G401.6 (cell line): Measurements from ENCODE around the gene CA4.
"Not testable (repeated sequence)": the region's sequence is repeated elsewhere in the genome, so short reads cannot be mapped to it uniquely, and the experiment has no call there.

Experiments
- FAIRE-seq: peaks from 2 replicates; lab custom pipeline; 2012; peaks lifted over from hg19 to GRCh38; lab: Jason Lieb, UNC

Gene CA4

GRCh38 chr17:60149691-60150582 is at the start of gene CA4:
Gene CA4 (plus strand): TSS chr17:60149973. CDS start chr17:60150035, 62 bp downstream.
- FAIRE-seq, result no peak

GRCh38 chr17:60100577-60100976 is 49.2 kb upstream of the CA4 start:
- not testable (repeated sequence) for FAIRE-seq

DNA sequence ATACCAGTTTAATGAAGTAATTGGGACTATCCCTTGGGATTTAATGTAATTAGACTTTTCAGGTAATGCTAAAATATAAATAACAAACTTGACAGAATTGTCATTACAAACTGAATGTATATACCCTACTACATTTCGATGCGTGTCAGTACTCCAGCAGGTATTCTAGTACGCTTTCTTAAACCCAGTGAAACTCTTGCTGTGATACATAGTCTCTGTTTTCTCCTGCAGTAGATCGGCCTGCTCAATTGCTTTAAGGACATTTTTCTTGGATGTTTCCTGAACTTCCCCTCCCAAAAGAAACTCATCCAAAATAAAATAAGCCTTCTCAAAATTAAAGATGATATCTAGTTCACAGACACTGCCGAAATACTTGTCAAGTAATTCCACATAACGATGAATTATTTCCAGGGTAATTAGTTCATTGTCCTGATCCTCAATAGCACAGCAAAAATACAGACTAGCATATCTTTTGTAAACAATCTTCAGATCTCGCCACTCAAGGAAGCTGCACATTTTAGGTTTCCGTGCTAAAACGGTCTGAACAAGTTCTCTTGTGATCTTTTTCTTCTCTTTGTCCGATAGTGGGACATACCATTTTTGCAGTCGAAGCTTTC is 47.6 kb upstream of the CA4 start:
- FAIRE-seq, result not testable (repeated sequence)

DNA sequence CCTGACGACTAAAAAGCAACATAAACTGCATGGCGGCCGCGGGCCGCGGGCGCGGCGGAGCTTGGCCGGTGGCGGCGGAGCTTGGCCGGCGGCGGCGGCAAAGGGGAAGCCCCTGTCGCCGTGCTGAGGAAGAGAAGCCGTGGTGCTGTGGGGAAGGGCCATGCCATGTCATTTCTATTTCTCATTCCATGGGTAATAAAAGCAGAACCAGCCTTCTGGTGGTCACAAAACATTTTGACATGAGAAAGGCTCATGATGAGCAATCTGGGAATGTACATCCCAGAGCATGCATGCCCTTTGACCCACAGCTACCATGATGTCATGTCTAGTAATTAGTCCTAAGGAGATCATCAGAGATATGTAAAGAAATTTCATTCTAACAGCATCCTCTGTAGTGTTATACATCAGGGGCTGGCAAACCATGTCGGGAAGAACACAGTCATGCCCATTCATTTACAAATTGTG is 47.1 kb upstream of the CA4 start:
- FAIRE-seq, result no peak

GRCh38 chr17:60103957-60104356 is 45.8 kb upstream of the CA4 start:
- FAIRE-seq, result no peak

GRCh38 chr17:60106340-60107059 is 43.3 kb upstream of the CA4 start:
- FAIRE-seq, result no peak

DNA sequence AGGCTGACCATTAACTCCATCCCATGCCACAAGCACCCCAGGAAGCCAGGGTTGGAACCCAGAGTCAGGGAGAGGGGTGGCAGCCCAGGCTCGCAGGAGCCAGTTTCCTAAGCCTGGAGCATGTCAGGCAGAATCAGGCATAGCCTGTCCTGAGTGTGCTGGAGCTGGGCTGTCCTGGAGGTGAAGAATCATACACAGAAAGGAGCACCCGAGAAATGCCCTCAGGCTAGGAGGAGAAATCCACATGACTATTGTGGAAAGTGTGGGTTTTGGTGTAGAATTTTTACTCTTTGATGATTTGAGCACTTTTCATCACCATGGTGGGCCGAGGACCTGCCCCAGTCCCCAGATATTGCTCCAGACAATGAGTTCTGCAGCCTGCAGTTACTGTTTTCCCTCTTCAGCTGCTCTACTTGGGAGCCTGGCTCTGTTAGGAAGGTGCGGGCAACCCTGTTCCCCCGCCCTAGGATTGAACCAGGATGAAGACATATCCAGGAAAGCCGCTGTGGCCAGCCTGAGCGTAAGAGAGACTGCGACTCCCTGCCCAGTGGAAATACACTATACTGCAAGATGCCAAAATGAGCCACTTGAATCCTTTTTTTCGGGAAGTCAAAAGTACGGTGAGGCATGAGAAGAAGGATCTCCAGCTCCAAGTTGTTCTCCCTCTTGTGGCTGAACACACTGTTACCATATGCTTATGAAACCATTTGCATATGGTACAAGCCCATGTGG is 42.1 kb upstream of the CA4 start:
- peak; percentile 25 for FAIRE-seq

- FAIRE-seq, result not testable (repeated sequence)
These were observed 41.5 kb upstream of the CA4 start for GRCh38 chr17:60108309-60108708.

- FAIRE-seq, result no peak
These were observed 41.1 kb upstream of the CA4 start for GRCh38 chr17:60108712-60109111.

DNA sequence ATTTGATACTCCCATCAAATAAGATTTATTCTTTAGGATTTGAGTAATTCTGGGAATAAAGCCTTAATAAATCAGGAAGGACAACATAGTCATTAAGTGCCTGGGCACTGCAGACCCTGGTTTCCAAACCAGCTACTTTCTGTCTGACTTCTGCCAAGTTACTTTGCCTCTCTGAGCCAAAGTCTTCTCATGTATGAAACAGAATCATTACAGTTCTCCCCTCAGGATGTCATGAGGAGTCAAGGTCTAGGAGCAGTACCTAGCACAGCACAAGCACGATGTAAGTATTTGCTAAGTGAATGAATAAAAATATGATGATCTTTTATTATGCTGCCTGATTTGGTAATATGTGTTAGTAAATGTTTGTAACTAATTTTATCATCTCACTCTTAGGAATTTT is 40.6 kb upstream of the CA4 start:
- FAIRE-seq, result no peak

GRCh38 chr17:60110586-60110985 is 39.2 kb upstream of the CA4 start:
- FAIRE-seq, result no peak

- peak; percentile 98 for FAIRE-seq
These were observed 38.1 kb upstream of the CA4 start for GRCh38 chr17:60111661-60112060.

DNA sequence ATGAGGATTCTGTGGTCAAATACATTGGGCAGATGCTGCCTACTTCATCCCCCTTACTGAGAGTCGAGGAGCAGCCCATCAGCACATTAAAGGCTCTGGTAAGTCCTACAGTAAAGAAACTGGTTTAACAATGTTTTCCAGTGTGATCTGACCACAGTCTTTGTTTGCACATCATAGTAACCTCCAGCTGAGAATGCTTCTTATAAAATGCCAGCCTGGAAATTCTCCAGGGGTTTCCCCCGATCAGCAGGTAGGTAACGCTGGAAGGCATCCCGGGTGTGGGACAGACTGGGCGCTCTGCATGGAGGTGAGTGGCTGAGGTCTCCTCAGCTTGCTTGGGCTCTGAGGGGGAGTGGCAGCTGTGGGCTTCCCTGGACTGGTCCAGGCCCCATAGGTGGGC is 34.4 kb upstream of the CA4 start:
- FAIRE-seq, result not testable (repeated sequence)

GRCh38 chr17:60116196-60116595 is 33.6 kb upstream of the CA4 start:
- peak; percentile 17 for FAIRE-seq

- not testable (repeated sequence) for FAIRE-seq
These were observed 30.6 kb upstream of the CA4 start for GRCh38 chr17:60119162-60119561.

- not testable (repeated sequence) for FAIRE-seq
These were observed 29.7 kb upstream of the CA4 start for GRCh38 chr17:60119807-60120748.

GRCh38 chr17:60127068-60128064 is 22.4 kb upstream of the CA4 start:
- no peak for FAIRE-seq

DNA sequence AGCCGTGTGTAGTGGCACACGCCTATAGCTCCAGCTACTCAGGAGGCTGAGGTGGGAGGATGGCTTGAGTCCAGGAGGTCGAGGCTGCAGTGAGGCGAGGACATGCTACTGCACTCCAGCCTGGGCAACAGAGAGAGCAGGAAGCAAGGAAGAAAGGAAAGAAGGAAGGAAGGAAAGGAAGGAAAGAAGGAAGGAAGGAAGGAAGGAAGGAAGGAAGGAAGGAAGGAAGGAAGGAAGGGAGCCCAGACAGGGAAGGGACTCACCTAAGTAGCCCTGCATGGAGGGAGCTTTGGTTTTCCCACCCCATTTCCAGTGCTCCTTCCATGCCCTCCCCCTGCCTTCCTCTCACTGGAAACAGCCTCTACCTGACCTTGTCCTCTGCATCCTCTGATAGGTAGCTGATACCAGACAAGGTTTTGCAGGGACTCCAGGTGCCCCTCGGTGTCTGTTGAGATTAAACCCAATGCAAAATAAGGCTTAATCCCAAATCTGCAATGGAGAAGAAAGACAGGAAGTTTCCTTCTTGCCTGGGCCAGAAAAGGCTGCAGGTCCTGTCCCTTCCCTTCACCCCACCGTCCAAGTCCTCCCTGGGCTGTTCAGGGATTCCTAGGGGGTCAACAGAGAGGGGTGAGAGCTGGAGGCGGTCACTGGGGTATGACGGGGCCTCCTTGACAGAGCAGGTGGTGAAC is 21.5 kb upstream of the CA4 start:
- no peak for FAIRE-seq

DNA sequence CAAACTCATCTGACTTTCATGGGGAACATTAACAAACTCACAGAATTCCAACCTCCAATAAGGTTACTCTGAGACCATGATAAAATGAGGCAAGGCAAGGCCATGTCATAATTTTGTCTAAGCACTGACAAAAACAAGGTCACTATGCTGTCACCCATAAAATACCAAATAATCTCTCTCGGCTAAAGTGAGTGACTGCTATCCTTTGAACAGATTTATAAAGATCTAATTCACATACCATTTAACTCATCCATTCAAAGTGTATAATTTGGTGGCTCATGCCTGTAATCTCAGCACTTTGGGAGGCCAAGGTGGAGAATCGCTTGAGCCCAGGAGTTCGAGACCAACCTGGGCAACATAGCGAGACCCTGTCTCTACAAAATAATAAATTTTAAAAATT is 20.6 kb upstream of the CA4 start:
- FAIRE-seq, result no peak
